Measurements from ENCODE around the gene SERPINA5. TPM values are rescaled to one million over a fixed set of nuclear protein-coding genes. Genes with fewer than 3 reads are reported as not detected.

Gene SERPINA5
- total and polyA plus RNA-seq, 2 of the 13 experiments (the other 11 are each of a cell fraction or from before 2014, with no cell fraction given) = 449 to 498 TPM

DNA sequence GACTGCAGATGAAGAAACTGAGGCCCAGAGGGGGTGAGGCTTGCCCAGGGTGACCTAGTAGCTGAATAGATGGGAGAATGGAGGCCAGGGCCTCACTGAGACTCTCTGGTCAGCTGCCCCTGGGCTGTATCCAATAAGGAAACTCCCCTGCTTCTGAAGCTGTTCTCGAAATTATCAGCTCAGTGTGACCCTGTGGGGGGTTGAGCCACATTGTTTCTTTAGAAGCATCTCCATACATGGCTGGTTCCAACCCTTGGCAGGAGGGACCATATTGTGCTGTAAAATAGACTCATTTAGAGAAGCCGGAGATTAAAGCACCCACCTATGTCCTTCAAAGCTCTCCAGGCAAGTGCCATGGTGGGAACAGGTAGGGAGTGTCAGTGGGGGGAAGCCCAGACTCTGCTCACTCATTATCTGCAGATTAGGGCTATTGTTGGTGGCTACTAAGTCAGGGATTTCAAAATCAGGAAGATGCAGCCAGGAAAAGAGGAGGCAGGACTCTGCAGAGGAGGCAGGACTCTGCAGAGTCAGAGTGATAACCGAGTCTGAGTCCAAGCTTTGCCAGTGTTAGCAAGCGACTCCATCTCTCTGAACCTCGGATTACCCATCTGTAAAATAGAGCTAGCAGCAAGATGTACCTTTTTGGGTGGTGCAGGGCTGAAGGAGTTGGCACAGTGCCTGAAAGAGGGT lies 3.5 kb downstream of the SERPINA5 start:
- Histone ChIP-seq H2AFZ (ENCODE audit: low read length) (no peak overlapping the region), H3K36me3 (replicated peaks in 1 of 2; ENCODE audit: control insufficient read depth in 1 of 2, insufficient read depth in 2 of 2, low read length in 2 of 2) (peaks cover 28 to 54% of the 10 kb centered on the region in 2 experiments), H3K4me3 (replicated peaks in 1 of 3; ENCODE audit: insufficient read depth in 1 of 3, low read depth in 2 of 3, low read length in 3 of 3) (no peak overlapping the region; a peak in 1 of 6 replicates), H4K20me1 (ENCODE audit: insufficient read depth, low read length) (no peaks in the 10 kb centered on the region; the same call in 1 of the 2 replicates), H3K27me3 (ENCODE audit: control insufficient read depth in 1 of 2, insufficient read depth in 2 of 2, low read length in 2 of 2) (no peaks in the 10 kb centered on the region; a peak in 1 of 5 replicates), H3K4me1 (ENCODE audit: insufficient read depth, low read length) (peaks cover 88% of the 10 kb centered on the region), H3K4me2 (ENCODE audit: low read depth, low read length) (peak overlapping the region; percentile 44), H3K9ac (ENCODE audit: insufficient read depth, low read depth, low read length) (no peak overlapping the region), H3K79me2 (ENCODE audit: insufficient read depth, low read length) (peaks cover 69% of the 10 kb centered on the region), H3K9me3 (ENCODE audit: low read length) (no peaks in the 10 kb centered on the region), H3K27ac (ENCODE audit: extremely low read length, insufficient read depth, low read length) (no peak overlapping the region)
- FAIRE-seq (no peak), ATAC-seq (no peak), DNase-seq (ENCODE audit: low spot score) (no peak)
- ChIA-PET CTCF (ENCODE audit: low intra/inter-chr PET ratio, low total read pairs) (no interaction called here), POLR2A (interaction anchor here (0.9 to 5.9 kb wide), 7 partner anchors 8 to 40 kb away, joined by 3 to 169 read pairs (median 52); partner anchors contain the start of gene SERPINA3)
- intact Hi-C loops (cut with micrococcal nuclease; ENCODE audit: unreplicated experiment) = loop anchor here (5.0 kb wide), 1 partner anchor 33 kb away; no protein-coding TSS in a partner anchor
- in situ Hi-C loops (cut with HindIII; ENCODE audit: extremely low pct_ligation_motif_present, low pct_unique_long_range_greater_than_20kb) = no loop called here
- 96% methylated on average over 5 of the region's 5 CpGs for WGBS (ENCODE audit: low lambda C conversion rate)
- no TSS peak for BruUV-seq (replicated peaks)
- no peak for TF ChIP-seq ZMAT3 (CRISPR knock-in tag; conservative IDR thresholded peaks at IDR 0.05)
- TF ChIP-seq, protein P1, sequence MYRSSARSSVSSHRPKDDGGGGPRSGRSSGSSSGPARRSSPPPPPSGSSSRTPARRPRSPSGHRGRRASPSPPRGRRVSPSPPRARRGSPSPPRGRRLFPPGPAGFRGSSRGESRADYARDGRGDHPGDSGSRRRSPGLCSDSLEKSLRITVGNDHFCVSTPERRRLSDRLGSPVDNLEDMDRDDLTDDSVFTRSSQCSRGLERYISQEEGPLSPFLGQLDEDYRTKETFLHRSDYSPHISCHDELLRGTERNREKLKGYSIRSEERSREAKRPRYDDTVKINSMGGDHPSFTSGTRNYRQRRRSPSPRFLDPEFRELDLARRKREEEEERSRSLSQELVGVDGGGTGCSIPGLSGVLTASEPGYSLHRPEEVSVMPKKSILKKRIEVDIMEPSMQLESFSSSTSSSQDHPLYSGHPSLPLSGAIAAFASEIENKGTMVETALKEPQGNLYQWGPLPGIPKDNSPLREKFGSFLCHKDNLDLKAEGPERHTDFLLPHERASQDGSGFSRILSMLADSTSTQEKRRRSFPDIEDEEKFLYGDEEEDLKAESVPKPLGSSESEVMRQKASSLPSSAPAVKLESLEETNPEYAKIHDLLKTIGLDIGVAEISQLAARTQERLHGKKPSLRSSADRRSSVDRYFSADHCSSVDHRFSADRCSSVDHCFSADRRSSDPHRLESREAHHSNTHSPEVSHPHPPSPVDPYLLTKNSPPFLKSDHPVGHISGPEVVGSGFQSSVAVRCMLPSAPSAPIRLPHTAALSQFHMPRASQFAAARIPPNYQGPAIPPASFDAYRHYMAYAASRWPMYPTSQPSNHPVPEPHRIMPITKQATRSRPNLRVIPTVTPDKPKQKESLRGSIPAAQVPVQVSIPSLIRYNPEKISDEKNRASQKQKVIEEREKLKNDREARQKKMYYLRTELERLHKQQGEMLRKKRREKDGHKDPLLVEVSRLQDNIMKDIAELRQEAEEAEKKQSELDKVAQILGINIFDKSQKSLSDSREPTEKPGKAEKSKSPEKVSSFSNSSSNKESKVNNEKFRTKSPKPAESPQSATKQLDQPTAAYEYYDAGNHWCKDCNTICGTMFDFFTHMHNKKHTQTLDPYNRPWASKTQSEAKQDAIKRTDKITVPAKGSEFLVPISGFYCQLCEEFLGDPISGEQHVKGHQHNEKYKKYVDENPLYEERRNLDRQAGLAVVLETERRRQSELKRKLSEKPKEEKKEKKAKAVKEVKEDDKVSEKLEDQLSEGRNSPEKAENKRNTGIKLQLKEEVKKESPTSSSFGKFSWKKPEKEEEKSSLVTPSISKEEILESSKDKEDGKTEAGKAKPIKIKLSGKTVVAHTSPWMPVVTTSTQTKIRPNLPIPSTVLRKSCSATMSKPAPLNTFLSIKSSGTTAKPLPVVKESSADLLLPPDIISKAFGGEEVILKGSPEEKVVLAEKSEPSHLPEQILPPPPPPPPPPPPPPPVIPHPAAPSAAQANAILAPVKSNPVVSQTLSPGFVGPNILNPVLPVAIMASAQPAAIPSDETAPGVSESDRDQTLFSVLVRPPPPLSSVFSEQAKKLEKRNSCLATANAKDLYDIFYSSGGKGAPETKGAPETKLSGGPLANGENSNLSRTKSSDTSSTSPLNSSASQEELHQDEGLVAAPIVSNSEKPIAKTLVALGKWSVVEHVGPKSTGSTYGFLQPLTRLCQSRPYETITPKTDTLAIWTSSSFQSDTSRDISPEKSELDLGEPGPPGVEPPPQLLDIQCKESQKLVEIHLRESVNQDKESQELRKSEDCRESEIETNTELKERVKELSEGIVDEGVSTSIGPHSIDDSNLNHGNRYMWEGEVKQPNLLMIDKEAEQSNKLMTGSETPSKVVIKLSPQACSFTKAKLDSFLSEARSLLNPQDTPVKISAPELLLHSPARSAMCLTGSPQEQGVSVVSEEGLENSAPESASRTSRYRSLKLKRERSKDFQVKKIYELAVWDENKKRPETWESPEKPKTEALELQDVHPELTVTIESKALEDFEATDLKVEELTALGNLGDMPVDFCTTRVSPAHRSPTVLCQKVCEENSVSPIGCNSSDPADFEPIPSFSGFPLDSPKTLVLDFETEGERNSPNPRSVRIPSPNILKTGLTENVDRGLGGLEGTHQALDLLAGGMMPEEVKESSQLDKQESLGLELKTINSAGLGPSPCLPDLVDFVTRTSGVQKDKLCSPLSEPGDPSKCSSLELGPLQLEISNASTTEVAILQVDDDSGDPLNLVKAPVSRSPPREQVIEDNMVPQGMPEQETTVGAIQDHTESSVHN (CRISPR knock-in tag; IDR thresholded peaks at IDR 0.05) = no peak
- TF ChIP-seq ZSCAN20 (CRISPR knock-in tag; IDR thresholded peaks at IDR 0.05; ENCODE audit: borderline replicate concordance) = no peak
- no peak for TF ChIP-seq ZNF432 (CRISPR knock-in tag; IDR thresholded peaks at IDR 0.05; ENCODE audit: borderline replicate concordance)
- no peak for TF ChIP-seq TEAD2 (CRISPR knock-in tag; IDR thresholded peaks at IDR 0.05)
- TF ChIP-seq, protein P2, sequence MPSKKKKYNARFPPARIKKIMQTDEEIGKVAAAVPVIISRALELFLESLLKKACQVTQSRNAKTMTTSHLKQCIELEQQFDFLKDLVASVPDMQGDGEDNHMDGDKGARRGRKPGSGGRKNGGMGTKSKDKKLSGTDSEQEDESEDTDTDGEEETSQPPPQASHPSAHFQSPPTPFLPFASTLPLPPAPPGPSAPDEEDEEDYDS (CRISPR knock-in tag; IDR thresholded peaks at IDR 0.05) = no peak
- TF ChIP-seq ZNF253 (CRISPR knock-in tag; IDR thresholded peaks at IDR 0.05; ENCODE audit: borderline replicate concordance) = no peak
- TF ChIP-seq, protein P3, sequence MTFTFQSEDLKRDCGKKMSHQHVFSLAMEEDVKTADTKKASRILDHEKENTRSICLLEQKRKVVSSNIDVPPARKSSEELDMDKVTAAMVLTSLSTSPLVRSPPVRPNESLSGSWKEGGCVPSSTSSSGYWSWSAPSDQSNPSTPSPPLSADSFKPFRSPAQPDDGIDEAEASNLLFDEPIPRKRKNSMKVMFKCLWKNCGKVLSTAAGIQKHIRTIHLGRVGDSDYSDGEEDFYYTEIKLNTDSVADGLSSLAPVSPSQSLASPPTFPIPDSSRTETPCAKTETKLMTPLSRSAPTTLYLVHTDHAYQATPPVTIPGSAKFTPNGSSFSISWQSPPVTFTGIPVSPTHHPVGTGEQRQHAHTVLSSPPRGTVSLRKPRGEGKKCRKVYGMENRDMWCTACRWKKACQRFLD (CRISPR knock-in tag; IDR thresholded peaks at IDR 0.05; ENCODE audit: borderline replicate concordance) = no peak
- TF ChIP-seq POLR2A (IDR thresholded peaks at IDR 0.05; ENCODE audit: insufficient read depth in 1 of 2, low read depth in 2 of 2, low read length in 2 of 2) = 0 out of 4 replicates have a peak, but pooled peaks of 1 of the 2 experiments have one; percentile 40
- no peak for TF ChIP-seq ZNF777 (CRISPR knock-in tag; IDR thresholded peaks at IDR 0.05)
- TF ChIP-seq ZFP37 (CRISPR knock-in tag; IDR thresholded peaks at IDR 0.05; ENCODE audit: borderline replicate concordance) = no peak
- TF ChIP-seq AKAP8 (CRISPR knock-in tag; IDR thresholded peaks at IDR 0.05) = no peak
- TF ChIP-seq ZNF589 (CRISPR knock-in tag; conservative IDR thresholded peaks at IDR 0.05) = no peak
- no peak for TF ChIP-seq IRX3 (CRISPR knock-in tag; IDR thresholded peaks at IDR 0.05; ENCODE audit: borderline replicate concordance, low read depth)
- TF ChIP-seq ZNF629 (CRISPR knock-in tag; conservative IDR thresholded peaks at IDR 0.05) = 0 out of 2 replicates have a peak, but pooled peaks have one; percentile 19
